DMS114 treated with DMSO at 0.1 percent for 48 hours (cell line): ENCODE data around the gene KIF25.

Source experiments
- DNase-seq: peaks from one replicate; lab custom pipeline; 2025; ENCODE audit not compliant: unreplicated experiment; lab: John Stamatoyannopoulos, UW

Gene KIF25

GRCh38 chr6:168049277-168049676, 51.8 kb downstream of the KIF25 start:
- no peak for DNase-seq

GRCh38 chr6:168049706-168050224, 52.3 kb downstream of the KIF25 start:
- no peak for DNase-seq

- DNase-seq, result no peak
These were observed 52.9 kb downstream of the KIF25 start for GRCh38 chr6:168050225-168050880.

GRCh38 chr6:168050881-168051586, 53.6 kb downstream of the KIF25 start:
- no peak for DNase-seq

- no peak for DNase-seq
These were observed 54.2 kb downstream of the KIF25 start for GRCh38 chr6:168051648-168052047.

GRCh38 chr6:168052291-168052891, 54.9 kb downstream of the KIF25 start:
- DNase-seq, result no peak

GRCh38 chr6:168053086-168053956, 55.9 kb downstream of the KIF25 start:
- DNase-seq, result no peak

- no peak for DNase-seq
These were observed 56.5 kb downstream of the KIF25 start for GRCh38 chr6:168053957-168054471.

- DNase-seq, result no peak
These were observed 57.5 kb downstream of the KIF25 start for GRCh38 chr6:168054765-168055560.

- no peak for DNase-seq
These were observed 58.4 kb downstream of the KIF25 start for GRCh38 chr6:168055696-168056489.

- DNase-seq, result no peak
These were observed 59.5 kb downstream of the KIF25 start for GRCh38 chr6:168056892-168057527.

GRCh38 chr6:168057836-168058235, 60.4 kb downstream of the KIF25 start:
- no peak for DNase-seq

GRCh38 chr6:168058691-168059551, 61.5 kb downstream of the KIF25 start:
- no peak for DNase-seq

- DNase-seq, result peak; percentile 1
These were observed 63.1 kb downstream of the KIF25 start for GRCh38 chr6:168060521-168060931.

GRCh38 chr6:168061269-168062210, 64.1 kb downstream of the KIF25 start:
- DNase-seq, result no peak

- DNase-seq, result no peak
These were observed 65.1 kb downstream of the KIF25 start for GRCh38 chr6:168062346-168063289.
